PC-9 (cell line): ENCODE data around the gene VPS16. TPM values are rescaled to one million over a fixed set of nuclear protein-coding genes. Genes with fewer than 3 reads are reported as not detected.

Source experiments
- BruUV-seq: library from RNA; stranded (reverse); fragments of 400-500 nt; replicated peaks from 2 replicates; lab custom pipeline; 2021; lab: Mats Ljungman, UMichigan
- CTCF ChIA-PET: fragments of 300-600 bp; sonication (Branson Sonifier 250); formaldehyde crosslinking; loops from one replicate; lab custom pipeline; 2022; ENCODE audit warnings: antibody characterized with exemption; lab: Charles Lee
- POLR2A ChIA-PET: fragments of 300-600 bp; sonication (Branson Sonifier 250); formaldehyde crosslinking; loops from one replicate; lab custom pipeline; 2022; ENCODE audit warnings: antibody characterized with exemption; ENCODE audit not compliant: unreplicated experiment; lab: Charles Lee
- DNase-seq, 2 experiments: peaks; one replicate each; pipeline versions ENCODE4 v3.0.0 to v3.0.0-alpha.2; 2015 to 2022; ENCODE audit warnings: mixed read lengths in 1 of 2
- H2AFZ ChIP-seq: fragments of 200-600 bp; sonication (generic); 2 replicates; pipeline ENCODE4 v1.8.1; 2017; ENCODE audit warnings: antibody characterized with exemption
- H3F3A ChIP-seq: fragments of 200-600 bp; sonication (generic); 2 replicates; pipeline ENCODE4 v1.8.1; 2017; ENCODE audit warnings: antibody characterized with exemption, mild to moderate bottlenecking, low read depth; ENCODE audit not compliant: insufficient read depth
- H3K27ac ChIP-seq: fragments of 200-600 bp; sonication (generic); 2 replicates; pipeline ENCODE4 v1.6.1; 2016; ENCODE audit warnings: mixed run types
- H3K27me3 ChIP-seq: fragments of 200-600 bp; sonication (generic); 2 replicates; pipeline ENCODE4 v1.6.1; 2016; ENCODE audit warnings: low read depth, mixed run types; ENCODE audit not compliant: insufficient read depth
- H3K36me3 ChIP-seq: fragments of 200-600 bp; sonication (generic); 2 replicates; pipeline ENCODE4 v1.6.1; 2016; ENCODE audit warnings: low read depth, mixed run types
- H3K4me1 ChIP-seq: fragments of 200-600 bp; sonication (generic); replicated peaks from 2 replicates; pipeline ENCODE4 v1.6.1; 2016; ENCODE audit warnings: mixed run types; ENCODE audit not compliant: insufficient read depth
- H3K4me2 ChIP-seq: fragments of 200-600 bp; sonication (generic); 2 replicates; pipeline ENCODE4 v1.6.1; 2017; ENCODE audit warnings: mixed run types
- H3K4me3 ChIP-seq: fragments of 200-600 bp; sonication (generic); 2 replicates; pipeline ENCODE4 v1.6.1; 2016; ENCODE audit warnings: mixed run types
- H3K79me2 ChIP-seq: fragments of 200-600 bp; sonication (generic); 2 replicates; pipeline ENCODE4 v1.6.1; 2017; ENCODE audit warnings: low read depth, mixed run types
- H3K9me2 ChIP-seq: fragments of 200-600 bp; sonication (generic); 2 replicates; pipeline ENCODE4 v1.8.1; 2017; ENCODE audit warnings: mild to moderate bottlenecking; ENCODE audit not compliant: insufficient read depth
- H3K9me3 ChIP-seq: fragments of 200-600 bp; sonication (generic); 2 replicates; pipeline ENCODE4 v1.8.1; 2016; ENCODE audit warnings: low read depth; ENCODE audit not compliant: insufficient read depth
- H4K20me1 ChIP-seq: fragments of 200-600 bp; sonication (generic); 2 replicates; pipeline ENCODE4 v1.8.1; 2017; ENCODE audit not compliant: insufficient read depth
- EZH2 ChIP-seq: fragments of 200-600 bp; sonication (generic); IDR thresholded peaks from 2 replicates; pipeline ENCODE4 v1.8.0; 2017; ENCODE audit warnings: antibody characterized with exemption, low read depth
- intact Hi-C: fragments of 100-400 bp; cut with micrococcal nuclease; formaldehyde crosslinking; loops from one replicate; pipeline ENCODE4 v1.10.0; 2022; ENCODE audit not compliant: unreplicated experiment
- total RNA-seq: library from RNA; stranded (reverse); gene quantifications from 2 replicates; pipeline ENCODE4 v1.2.3, GENCODE V29; 2021
- TF ChIP-seq, protein P1 (sequence below): fragments of 200-600 bp; sonication (generic); conservative IDR thresholded peaks from 2 replicates; pipeline ENCODE4 v1.6.1; 2017; ENCODE audit warnings: mixed run types, antibody characterized with exemption, mild to moderate bottlenecking, moderate library complexity

VPS16 gene
- total RNA-seq, 1 experiment from 2014 or later: 31.9 TPM

DNA sequence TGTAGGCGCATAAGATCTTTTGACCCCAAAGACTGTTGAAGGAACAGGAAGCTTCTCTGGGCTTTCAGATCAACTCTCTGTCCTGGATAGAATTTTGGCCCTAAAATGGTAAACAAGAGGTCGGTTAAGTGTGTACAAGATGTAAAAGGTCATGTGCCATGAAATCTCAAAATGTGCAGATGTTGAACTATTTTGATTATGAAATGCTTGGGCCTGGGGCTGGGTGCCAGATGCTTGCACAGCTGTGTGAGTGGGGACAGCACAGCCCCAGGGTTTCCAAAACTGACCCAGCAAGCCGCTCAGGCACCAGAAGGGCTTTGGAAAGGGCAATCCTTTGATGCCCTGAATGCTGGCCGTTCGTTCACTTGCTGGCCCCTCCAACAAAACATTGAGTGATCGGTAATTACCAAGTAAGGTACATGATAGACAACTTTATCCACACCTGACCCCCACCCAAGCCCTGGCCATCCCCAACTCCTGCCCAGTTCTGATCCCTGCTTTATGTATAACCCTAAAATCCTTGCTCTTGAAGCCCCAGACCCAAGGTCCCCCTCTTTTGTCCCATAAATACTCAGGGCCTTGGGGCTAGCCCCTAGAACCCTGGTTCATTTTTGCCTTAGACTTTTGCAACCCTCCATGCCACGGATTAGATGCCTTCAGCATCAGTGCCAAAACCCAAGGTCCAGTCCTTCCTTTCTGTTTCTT lies 22.5 kb upstream of the VPS16 start:
- no peak overlapping the region for H3K27ac ChIP-seq
- BruUV-seq: no TSS peak
- intact Hi-C loops: no loop called here
- no peaks in the 10 kb centered on the region for H3K9me3 ChIP-seq
- H4K20me1 ChIP-seq: no peaks in the 10 kb centered on the region
- H3F3A ChIP-seq: peaks cover 21% of the 10 kb centered on the region
- H3K36me3 ChIP-seq: no peaks in the 10 kb centered on the region
- peaks cover 28% of the 10 kb centered on the region for H3K4me1 ChIP-seq
- no peaks in the 10 kb centered on the region for H3K9me2 ChIP-seq
- POLR2A ChIA-PET: no interaction called here
- H3K79me2 ChIP-seq: no peaks in the 10 kb centered on the region
- no peak overlapping the region for H3K4me3 ChIP-seq
- TF ChIP-seq, protein P1, sequence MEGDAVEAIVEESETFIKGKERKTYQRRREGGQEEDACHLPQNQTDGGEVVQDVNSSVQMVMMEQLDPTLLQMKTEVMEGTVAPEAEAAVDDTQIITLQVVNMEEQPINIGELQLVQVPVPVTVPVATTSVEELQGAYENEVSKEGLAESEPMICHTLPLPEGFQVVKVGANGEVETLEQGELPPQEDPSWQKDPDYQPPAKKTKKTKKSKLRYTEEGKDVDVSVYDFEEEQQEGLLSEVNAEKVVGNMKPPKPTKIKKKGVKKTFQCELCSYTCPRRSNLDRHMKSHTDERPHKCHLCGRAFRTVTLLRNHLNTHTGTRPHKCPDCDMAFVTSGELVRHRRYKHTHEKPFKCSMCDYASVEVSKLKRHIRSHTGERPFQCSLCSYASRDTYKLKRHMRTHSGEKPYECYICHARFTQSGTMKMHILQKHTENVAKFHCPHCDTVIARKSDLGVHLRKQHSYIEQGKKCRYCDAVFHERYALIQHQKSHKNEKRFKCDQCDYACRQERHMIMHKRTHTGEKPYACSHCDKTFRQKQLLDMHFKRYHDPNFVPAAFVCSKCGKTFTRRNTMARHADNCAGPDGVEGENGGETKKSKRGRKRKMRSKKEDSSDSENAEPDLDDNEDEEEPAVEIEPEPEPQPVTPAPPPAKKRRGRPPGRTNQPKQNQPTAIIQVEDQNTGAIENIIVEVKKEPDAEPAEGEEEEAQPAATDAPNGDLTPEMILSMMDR: no peak
- no peak for TF ChIP-seq EZH2
- no peak overlapping the region for H2AFZ ChIP-seq
- CTCF ChIA-PET: no interaction called here
- no peaks in the 10 kb centered on the region for H3K27me3 ChIP-seq
- DNase-seq: no peak
- H3K4me2 ChIP-seq: no peak overlapping the region

DNA sequence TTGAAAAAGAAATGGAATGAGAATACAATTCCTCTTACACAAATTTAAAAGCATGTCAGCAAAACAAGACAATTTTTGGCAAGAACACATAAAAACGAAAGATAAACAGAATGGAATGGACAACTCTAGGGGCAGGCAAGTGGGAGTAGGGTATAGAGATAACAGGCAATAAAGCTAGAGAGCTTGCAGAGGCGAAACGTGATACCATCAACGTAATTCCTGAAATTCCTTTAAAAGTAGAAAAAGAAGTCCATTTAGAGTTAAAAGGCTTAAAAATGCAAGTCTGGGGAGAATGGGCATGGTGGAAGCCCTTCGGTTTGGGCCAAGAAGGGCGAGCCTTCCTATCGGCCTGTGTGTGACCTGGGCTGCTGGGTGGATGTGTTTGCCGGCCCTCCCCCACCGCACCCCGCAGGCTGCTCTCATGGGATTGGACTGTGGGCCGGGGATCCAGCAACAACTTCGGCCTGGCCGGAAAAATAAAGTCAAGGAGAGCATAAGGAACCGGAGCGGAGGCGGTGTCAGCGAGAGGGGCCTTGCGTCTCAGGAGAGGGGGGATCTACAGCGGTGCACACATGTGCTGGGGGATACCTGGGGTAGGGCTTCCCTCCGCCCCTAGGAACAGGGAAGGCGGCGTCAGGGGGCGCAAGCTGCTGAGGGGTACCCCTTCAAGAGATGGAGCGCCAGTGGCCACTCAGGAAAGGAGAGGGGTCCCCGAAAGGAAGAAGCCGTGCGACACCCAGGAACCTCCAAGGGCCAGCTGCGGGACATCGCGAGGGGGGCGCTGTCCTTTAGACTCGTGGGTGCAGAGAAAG lies 20.3 kb upstream of the VPS16 start:
- no TSS peak for BruUV-seq
- no peak overlapping the region for H3K4me2 ChIP-seq
- ChIA-PET POLR2A (no interaction called here), CTCF (no interaction called here)
- no peak overlapping the region for H3K27ac ChIP-seq
- no peak overlapping the region for H3K4me3 ChIP-seq
- intact Hi-C loops: no loop called here
- H3K9me3 ChIP-seq: no peaks in the 10 kb centered on the region
- no peaks in the 10 kb centered on the region for H3K79me2 ChIP-seq
- no peak for DNase-seq
- H3K4me1 ChIP-seq: peaks cover 6% of the 10 kb centered on the region
- no peak overlapping the region for H2AFZ ChIP-seq
- H4K20me1 ChIP-seq: no peaks in the 10 kb centered on the region
- H3K9me2 ChIP-seq: no peaks in the 10 kb centered on the region
- no peaks in the 10 kb centered on the region for H3K36me3 ChIP-seq
- H3K27me3 ChIP-seq: no peaks in the 10 kb centered on the region
- H3F3A ChIP-seq: peaks cover 1% of the 10 kb centered on the region; the same call in 1 of the 2 replicates
- TF ChIP-seq, protein P1: no peak
- TF ChIP-seq EZH2: no peak

DNA sequence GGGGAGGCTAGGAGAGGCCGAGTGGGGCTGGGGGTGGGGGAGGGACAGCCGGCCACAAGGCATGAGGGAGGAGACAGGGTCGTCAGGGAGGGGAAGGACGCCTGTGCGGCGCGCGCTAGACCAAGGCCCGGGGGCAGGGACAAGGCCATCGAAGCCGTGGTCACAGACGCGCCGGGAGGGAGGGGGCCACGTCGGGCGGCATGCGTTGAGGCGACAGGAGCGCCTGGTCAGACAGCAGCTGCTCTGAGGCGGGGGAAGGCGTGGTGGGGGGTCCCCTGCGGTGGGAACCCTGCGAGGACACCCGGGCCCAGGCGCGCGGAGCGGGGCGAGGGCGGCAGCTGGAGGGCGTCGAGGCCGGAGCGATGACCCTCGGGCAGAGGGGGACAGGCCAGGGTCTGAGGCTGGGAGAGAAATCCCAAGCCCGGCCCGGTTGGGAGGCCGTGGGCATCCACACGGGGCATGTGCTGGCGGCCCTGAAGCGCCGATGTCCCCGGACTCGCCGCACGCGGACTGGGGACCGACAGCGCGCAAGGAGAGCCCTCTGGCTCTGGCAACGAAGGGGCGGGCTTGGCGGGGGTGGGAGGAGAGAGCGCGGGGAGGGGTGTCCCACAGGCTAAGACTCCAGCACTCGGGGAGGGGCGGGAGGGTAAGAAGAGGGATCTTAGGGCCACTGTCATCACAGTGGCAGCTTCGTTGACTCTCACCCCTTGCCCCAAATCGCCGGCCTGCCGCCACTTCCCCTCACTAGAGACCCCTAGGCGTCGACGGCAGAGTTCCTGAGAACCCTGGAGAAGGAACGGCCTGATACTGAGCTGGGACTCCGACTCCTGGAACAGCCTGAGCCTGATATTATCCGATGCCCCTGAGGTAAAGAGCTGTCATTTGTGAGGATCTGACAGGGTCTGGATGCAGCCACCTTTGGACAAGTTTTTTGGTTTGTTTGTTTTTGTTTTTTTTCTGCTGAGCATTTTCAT lies 19.4 kb upstream of the VPS16 start:
- H3K79me2 ChIP-seq: no peaks in the 10 kb centered on the region
- no peak overlapping the region for H3K4me2 ChIP-seq

More for the DNA sequence above, 19.4 kb upstream of the VPS16 start:
- ChIA-PET CTCF (no interaction called here), POLR2A (no interaction called here)
- H4K20me1 ChIP-seq: no peaks in the 10 kb centered on the region
- no TSS peak for BruUV-seq
- DNase-seq: no peak
- no peak for TF ChIP-seq EZH2
- TF ChIP-seq, protein P1: no peak
- H3K4me3 ChIP-seq: no peak overlapping the region
- no peaks in the 10 kb centered on the region for H3K9me2 ChIP-seq
- no peak overlapping the region for H3K27ac ChIP-seq
- no peaks in the 10 kb centered on the region for H3K4me1 ChIP-seq
- no peak overlapping the region for H2AFZ ChIP-seq
- intact Hi-C loops: no loop called here
- H3K27me3 ChIP-seq: no peaks in the 10 kb centered on the region
- no peaks in the 10 kb centered on the region for H3F3A ChIP-seq
- H3K36me3 ChIP-seq: no peaks in the 10 kb centered on the region
- no peaks in the 10 kb centered on the region for H3K9me3 ChIP-seq
